Head of caudate nucleus (tissue), 42 donors: Measurements from ENCODE around the gene ALPI.
"Not testable (repeated sequence)": the region's sequence is repeated elsewhere in the genome, so short reads cannot be mapped to it uniquely, and the experiment has no call there.

Experiments
- DNase-seq, 42 donors: peaks; one replicate each; pipeline versions ENCODE4 v3.0.0 to v3.0.0-alpha.2; 2020 to 2021; ENCODE audit warnings: mixed read lengths in 7 of 42
- intact Hi-C: fragments of 100-400 bp; cut with DNase I; formaldehyde crosslinking; loops from one replicate; pipeline ENCODE4 v1.15.0; 2022

Gene ALPI

DNA sequence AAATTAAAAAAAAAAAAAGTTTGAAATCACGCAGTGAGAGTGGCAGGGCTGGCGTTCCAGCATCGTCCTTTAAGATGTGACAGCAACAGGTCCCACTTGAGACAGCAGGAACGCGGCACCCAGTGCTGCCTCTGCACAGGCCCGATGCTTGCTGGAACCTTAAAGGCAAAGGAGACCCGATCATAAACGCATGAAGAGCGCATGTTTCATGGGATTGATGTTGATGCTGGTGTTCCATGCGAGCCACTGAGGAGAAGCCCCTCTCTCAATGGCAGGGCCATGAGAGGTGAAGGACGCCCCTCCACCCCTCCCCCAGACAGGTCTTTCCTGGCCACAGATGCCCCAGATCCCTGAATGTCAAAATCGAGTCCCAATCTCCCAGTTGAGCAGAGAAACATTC lies 17.9 kb upstream of the ALPI start:
- no peak for DNase-seq
- intact Hi-C loops: loop anchor here (5.0 to 10.0 kb wide), 2 partner anchors 103 to 531 kb away; no protein-coding TSS in a partner anchor

DNA sequence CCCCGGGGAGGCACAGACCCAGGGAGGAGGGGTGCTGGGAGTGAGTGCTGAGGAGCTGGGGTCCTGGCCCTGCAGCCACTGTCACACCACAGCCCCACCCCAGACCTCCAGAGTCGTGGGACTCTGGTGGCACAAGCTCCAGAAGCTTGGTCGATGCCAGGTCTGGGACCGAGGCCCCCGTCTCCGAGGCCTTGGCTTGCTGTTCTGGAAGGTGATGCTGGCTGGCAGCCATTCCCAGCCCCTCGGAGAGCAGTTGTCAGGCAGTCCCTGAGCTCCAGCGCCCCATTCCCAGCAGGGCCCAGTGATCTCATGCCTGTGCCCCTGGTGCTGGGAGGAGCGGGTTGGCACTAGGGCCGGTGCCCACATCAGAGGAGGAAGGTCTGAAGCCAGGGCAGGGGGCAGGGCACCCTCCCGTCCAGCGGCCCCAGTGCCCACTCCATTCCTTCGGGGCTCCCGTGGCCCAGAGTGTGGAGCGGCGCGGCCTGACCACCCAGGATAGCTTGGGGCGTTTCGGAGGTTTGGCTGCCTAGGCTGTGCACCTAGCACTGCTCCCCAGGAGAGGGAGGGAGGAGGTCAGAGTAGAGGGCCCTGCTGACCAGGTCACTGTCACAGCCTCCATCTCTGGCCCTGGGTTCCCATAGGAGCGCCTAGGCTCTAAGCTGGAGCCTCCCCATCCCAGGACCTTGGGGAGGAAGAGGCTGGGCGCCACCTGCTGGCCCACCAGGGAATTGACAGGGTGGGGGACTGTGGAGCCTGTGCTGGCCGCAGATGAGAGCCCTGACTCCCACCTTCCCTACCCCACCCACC lies 16.8 kb upstream of the ALPI start:
- peak in 29 of 42 donors; percentile 16 to 75 (median 50) for DNase-seq
- intact Hi-C loops: loop anchor here (5.0 to 10.0 kb wide), 2 partner anchors 104 to 532 kb away; no protein-coding TSS in a partner anchor

DNA sequence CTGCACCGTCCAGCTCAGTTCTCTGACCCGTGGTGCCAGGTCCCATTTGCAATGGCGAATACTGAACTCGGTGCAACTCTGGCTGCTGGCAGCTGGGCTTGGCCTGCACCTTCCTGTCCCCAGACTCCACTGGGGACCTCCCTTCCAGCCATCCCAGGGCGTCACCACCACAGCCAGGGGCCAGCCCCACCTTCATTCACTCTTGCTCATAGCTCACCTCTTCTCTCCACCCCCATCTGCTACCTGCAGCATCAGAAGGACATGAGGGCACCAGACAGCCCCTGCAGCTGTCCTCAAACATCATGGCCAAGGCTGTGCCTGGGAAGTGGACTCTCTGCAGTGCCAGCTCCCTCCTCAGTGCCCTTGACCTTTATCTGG lies 16.2 kb upstream of the ALPI start:
- intact Hi-C loops: loop anchor here (5.0 to 10.0 kb wide), 2 partner anchors 105 to 532 kb away; no protein-coding TSS in a partner anchor
- no peak for DNase-seq

DNA sequence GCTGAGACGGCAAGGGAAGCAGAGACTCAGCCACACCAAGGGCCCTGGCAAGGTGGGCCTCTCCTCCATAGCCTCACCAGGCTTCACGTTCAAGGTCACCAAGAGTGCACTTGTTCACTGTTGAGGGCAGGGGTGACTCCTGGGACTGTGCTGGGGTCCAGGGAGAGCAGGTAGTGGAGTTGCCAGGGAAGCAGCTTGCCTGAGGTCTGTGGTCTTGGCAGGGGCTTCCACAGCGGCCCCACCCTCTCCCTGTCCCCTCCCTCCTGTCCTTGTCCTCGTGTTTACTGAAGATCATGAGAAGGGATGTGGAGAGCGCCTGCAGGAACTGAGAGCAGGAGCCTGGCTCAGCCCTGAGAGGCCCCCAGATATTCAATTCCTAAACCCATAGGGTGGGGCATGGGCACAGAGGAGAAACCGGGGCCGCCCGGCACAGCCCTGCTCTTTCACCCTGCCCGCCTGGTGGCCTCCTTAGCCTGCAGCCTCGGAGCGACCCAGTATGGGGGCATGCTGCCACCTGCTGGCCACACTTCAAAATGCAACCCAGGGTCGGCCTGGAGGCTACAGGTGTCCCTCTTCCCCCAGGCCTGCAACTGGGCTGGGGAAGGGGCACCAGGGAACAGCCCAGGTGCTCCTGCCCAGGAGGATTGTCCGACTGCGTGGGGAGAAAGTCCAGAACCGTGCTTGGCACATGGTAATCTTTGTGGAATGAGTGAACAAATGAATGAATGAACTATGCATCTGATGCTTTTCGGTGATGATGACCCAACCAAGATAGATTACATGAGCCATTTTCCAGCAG lies 15.5 kb upstream of the ALPI start:
- DNase-seq: peak; percentile 56 to 95 (median 89)
- intact Hi-C loops: not testable (repeated sequence)

DNA sequence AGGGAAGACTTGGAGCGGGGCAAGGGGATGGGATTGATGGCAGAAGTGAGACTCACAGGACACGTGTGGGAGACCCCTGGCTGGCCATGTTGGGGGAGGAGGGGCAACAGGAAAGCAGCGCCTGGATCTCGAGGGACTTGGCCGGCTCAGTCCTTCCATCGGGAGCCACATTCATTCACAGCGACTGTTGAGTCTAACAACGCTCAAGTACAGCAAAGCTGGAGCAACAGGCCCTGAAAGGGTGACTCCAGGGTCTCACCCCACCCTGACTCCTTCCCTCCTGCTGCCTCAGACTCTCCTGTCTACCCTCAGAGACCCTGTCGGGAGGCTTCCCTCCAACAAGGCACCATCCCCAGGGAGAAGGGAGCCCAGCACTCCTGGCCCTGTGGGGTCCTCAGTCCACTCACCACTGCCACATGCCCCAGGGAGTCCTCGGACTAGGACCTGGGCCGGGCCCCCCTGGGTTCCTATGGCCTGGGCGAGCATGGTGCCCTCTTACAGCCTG lies 14.8 kb upstream of the ALPI start:
- intact Hi-C loops: no loop called here
- DNase-seq: no peak

DNA sequence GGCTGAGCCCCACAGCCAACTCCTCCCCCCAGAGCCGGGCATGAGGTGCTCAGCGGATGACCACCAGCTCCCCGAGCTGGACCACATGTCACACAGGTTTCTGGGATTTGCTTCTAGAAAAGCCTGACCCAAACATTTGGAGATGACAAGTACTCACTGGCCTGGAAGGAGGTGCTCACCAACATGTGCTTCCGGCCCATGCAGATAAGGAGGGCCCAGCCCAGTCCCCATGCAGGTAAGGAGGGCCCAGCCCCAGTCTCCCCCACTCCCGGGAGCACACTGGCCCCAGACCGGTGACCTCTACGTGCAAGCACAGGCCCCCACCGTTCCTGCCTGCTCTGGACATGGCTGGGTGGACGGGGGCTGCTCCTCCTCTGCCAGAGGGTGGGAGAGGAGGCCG lies 14.0 kb upstream of the ALPI start:
- intact Hi-C loops, DNase-seq: not testable (repeated sequence)

DNA sequence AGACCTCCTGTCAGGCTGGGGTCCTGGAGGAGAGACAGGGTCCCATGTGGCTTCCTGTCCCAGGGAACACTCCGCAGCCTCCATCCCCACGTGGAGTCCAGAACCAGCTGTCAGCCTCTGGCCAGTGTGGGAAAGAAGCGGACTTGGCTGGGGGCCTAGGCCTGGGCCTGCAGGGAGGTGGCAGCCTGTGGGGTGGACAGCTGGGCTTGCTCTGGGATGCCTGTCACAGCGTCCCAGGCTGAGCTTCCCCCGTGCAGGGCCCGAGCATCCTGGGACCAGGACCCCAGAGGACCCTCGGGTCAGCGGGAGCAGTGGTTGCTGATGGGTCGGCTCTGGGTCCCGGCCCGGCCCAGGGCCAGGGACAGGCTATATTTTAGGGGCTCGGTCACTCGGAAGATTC lies 13.5 kb upstream of the ALPI start:
- intact Hi-C loops, DNase-seq: not testable (repeated sequence)

DNA sequence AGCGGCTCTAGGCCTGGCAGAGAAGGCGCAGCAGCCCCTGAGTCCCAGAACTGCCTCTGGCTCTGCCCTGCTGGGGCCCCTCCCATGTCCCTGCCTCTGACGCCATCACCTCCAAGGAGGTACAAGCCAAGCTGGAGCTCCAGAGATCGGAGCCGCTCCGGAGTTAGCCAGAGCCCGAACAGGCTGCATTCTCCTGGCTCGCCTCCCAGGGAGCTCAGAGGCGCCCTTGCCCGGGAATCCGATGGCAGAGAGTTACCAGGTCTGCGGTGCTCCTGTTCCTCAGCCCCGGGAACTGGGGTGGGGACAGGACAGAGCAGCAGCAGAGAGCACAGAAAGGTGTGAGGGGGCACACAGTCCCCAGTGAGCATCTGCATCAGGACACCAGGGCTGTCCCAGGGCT lies 12.9 kb upstream of the ALPI start:
- DNase-seq, intact Hi-C loops: not testable (repeated sequence)

DNA sequence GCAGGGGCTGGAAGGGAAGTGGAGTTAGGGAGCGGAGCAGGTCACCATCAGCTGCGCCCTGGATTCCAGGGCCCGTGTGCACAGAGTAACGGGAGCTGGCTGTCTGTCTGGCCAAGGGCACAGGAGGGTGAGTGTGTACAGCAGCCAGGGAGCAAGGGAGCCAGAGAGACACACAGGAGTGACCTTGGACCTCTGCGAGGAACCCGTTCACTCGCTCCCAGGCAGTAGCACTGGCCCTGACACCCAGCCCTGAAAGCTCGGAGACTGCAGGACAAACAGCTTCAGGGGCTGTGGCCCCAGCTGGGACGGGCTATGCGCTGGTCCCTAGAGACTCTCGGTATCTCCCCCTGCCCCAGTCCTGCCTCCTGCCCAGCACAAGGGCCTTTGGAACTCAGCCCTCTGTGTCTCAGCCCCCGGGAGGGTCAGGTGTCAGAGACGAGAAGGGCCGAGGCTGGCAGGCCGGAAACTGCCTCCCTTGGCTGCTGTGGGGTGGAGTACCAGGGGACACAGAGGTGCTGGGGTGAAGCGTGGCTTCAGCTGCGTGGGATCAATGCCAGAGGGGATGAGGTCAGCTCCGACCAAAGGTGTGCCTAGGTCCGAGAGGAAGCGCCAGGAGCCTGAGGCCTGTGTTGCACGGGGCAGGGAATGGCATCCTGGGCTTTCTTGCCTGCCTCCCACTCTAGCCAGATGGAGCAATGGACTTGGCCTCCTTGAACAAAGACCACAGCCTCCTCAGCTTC lies 12.1 kb upstream of the ALPI start:
- DNase-seq, intact Hi-C loops: not testable (repeated sequence)

DNA sequence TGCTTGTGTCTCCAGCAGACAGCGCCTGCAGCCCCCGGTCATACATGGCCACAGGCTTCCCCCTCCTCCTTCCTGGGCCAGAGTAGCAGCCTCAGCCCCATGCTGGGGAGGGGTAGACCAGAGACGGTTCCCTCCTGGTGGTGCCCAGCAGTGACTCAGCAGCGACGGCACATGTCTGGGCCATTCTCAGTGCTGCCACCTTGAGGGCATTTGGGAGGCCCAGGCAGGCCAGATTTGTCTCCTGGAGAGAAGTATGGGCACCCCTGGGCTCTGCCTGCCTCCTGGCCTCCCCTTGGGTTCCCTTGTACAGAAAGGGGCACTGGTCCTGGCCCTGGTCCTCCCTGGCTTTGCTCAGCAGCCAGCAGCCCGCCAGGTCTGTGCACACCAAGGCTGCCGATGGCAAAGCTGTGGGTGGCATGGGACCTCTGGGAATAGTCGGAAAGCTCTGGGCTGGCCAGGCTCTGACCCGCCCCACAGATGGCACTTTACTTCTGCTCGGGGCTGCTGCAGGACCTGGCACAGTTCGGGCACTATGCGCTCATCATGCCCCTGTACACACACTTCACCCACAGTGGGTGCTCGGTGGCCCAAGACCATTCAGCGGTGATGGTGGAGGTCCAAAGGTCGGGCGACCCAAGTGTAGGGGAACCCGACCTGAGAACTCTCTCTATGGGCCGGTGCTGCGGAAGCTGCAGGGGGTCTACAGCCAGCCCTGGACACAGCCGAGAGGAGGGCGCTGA lies 11.4 kb upstream of the ALPI start:
- intact Hi-C loops: no loop called here
- DNase-seq: peak in 36 of 42 donors; percentile 16 to 70 (median 47)

DNA sequence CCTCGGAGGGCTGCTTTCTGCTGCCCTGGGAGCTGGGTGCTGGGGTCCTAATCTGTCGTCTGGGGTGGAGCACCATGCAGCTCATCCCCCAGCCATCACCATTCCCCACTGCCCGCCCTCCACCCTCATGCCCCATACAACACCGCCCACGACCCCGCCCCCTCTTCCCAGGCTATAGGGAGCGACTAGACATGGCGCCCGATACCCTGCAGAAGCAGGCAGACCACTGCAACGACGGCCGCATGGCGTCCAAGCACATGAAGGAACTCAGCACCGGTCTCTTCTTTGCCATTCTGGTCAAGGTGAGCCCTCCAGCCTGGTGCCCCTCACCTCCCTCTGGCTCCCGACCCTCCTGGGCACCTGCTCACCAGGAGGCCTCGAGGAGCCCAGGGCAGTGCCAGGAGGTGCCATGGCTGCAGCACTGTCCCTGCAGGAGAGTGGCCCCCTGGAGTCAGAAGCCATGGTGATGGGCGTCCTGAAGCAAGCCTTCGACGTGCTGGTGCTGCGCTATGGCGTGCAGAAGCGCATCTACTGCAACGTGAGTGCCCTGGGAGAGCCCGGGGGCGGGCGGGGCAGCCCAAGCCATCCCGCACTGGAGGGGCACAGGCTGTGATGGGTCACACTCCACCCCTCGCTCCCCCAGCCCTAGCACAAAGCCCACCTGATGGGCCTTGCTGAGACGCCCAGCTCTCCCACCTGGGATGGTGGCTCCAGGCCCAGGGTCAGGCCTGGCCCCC lies 10.6 kb upstream of the ALPI start:
- intact Hi-C loops: not testable (repeated sequence)
- DNase-seq: peak in 1 of 42 donors; percentile 32

DNA sequence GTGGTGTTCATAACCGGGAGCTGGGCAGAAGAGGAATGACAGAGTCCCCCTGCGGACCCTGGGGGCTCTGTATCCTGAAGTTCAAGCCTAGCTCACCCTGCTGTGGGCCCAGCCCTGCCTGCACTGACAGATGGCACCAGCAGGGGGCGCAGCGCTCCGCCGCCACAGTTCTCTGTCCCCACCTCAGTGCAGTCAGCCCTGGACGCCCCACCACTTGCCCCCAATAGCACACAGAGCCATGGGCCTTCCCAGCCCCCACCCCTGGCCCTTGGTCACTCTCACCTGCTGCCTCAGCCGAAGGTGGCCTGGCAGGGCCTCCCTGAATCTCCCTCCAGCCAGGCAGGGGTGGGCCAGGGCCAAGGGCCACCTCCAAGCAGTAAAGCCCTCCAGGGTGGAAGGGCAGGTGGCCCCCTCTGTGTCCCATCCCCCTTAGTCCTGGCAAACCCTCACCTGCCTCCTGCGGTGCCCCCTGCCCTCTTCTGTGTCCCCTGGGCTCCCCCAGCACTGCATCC lies 9.6 kb upstream of the ALPI start:
- intact Hi-C loops: loop anchor here (2.0 kb wide), 1 partner anchor 72 kb away; no protein-coding TSS in a partner anchor
- peak in 1 of 42 donors; percentile 27 for DNase-seq

DNA sequence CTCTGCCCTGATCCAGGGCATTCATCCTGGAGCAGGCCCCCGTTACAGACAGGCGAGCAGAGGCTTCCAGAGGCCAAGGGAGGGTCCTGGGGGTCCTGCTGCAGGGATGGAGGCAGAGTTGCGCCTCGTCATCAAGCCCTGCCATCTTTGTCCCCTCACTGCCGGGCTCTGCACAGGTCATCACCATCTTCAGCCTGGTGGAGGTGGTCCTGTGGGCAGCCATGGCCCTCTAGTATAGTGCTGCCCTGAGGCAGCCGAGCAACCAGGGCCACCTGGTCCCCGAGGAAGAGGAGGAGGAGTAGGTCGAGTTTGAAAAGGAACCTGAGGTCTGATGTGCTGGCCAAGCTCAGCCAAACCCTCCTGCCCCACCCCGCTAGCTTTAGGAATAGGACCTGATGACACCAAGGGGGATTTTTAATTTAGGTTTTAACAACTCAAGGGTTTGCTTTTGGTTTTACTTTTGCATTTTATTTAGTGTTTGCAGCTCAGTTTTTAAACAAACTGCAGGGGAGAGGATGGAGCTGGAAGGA lies 8.8 kb upstream of the ALPI start:
- intact Hi-C loops: loop anchor here (2.0 kb wide), 1 partner anchor 72 kb away; no protein-coding TSS in a partner anchor
- peak in 1 of 42 donors; percentile 34 for DNase-seq

DNA sequence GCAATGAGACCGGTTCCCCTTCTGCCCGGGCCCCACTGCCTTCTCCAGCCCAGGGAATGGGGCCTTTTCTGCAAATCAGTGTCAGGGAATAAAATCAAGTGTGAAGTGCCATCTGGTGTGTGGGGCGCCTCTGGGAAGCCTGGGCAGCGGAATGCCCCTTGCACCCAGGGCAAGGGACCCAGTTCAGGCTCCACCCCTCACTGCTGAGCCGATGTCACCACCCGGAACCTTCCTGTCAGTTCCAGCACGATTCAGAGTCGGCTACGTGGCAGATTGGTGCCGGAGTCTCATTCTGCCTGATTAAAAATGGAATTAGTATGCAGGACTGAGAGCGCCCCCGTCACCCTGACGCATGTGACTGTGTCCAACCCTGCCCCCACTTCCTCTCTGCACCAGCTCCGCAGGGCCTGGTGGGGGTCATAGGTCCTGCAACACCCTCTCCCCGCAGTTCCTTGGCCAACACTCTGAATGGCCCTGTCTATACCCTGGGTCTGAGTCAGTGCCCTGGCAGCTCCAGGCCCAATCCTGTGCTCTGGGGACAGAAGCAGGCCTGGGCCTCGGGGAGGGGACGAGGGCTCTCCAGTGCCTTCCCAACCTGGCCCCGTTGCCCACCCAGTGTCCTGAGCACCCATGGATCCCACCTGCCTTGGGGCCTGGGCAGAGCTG lies 8.2 kb upstream of the ALPI start:
- peak in 32 of 42 donors; percentile 21 to 76 (median 49) for DNase-seq
- intact Hi-C loops: loop anchor here (2.0 kb wide), 1 partner anchor 71 kb away; no protein-coding TSS in a partner anchor

DNA sequence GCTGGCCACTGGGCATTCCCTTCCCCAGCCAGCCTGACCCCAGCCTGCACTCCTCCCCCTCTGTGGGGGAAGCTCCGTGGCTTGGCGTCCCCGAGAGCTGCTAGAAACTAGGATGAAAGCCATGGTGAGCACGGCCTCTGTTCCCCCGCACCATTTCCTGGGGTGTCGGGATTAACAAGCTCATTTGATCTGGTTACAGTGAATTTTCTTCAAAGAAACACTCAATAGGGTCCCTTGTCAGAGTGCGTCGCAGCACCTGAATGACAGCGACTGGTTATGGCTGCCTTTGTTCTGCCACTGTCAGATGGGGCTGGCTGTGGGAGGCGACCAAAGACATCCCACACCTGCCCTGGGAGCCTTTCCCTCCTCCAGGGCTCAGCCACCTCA lies 7.7 kb upstream of the ALPI start:
- intact Hi-C loops: no loop called here
- DNase-seq: peak in 14 of 42 donors; percentile 5 to 50 (median 32)

DNA sequence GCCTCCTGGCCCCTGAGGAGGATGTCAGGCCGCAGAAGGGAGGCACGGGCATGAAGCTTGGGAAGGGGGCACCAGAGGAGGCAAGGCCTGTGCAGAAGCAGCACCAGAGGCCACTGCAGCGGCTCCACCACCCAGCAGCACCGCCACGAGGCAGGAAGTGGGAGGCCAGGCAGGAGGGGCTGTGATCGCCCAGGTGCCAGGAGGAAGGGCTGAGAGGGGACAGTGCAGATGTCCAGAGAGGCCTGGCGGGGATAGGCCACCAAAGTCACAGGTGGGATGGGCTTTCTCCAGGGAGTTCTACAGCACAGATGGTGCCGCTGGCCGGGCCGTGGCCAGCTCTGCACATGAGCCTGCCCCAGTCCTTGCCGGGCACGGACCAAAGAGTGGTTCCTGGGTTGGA lies 6.0 kb upstream of the ALPI start:
- DNase-seq: peak in 4 of 42 donors; percentile 5 to 22 (median 14)
- intact Hi-C loops: no loop called here
